Upper lobe of right lung (tissue), 1 donor: ENCODE measurements around the gene ALK. TPM values are rescaled to one million over a fixed set of nuclear protein-coding genes. Genes with fewer than 3 reads are reported as not detected.

ENCODE experiments used
- ATAC-seq: fragments of 200-7000 bp; cut with Tn5 transposase; one replicate; pipeline ENCODE4 v1.9.1; 2020; ENCODE audit warnings: mild to moderate bottlenecking, moderate library complexity
- DNase-seq: peaks from one replicate; pipeline ENCODE4 v3.0.0-alpha.2; 2020
- H3K27ac ChIP-seq: fragments of 200-600 bp; one replicate; pipeline ENCODE4 v1.8.0; 2022
- H3K27me3 ChIP-seq: fragments of 200-600 bp; one replicate; pipeline ENCODE4 v1.8.0; 2022; ENCODE audit warnings: mild to moderate bottlenecking
- H3K36me3 ChIP-seq: fragments of 200-600 bp; one replicate; pipeline ENCODE4 v1.8.0; 2022
- H3K4me1 ChIP-seq: fragments of 200-600 bp; one replicate; pipeline ENCODE4 v1.8.0; 2022
- H3K4me3 ChIP-seq: fragments of 200-600 bp; one replicate; pipeline ENCODE4 v1.8.0; 2022; ENCODE audit warnings: mild to moderate bottlenecking
- H3K9me3 ChIP-seq: fragments of 200-600 bp; one replicate; pipeline ENCODE4 v1.8.0; 2022
- CTCF ChIP-seq: fragments of 200-600 bp; IDR thresholded peaks from one replicate; pipeline ENCODE4 v1.8.0; 2022; ENCODE audit warnings: antibody characterized with exemption
- intact Hi-C: fragments of 100-400 bp; cut with DNase I; formaldehyde crosslinking; loops from one replicate; pipeline ENCODE4 v1.11.0; 2022
- total RNA-seq: library from RNA; stranded (reverse); fragmentation: NEBNext Ultra II Directional; extraction: Animal tissue kit (Norgen Biotek cat#: 25700); gene quantifications from one replicate; pipeline ENCODE4 v1.2.1, GENCODE V29; 2021
- donor health status: DM: no; HTN: yes; CAD: no; lungs with severe emphysema.

The ALK gene
- total RNA-seq, 1 donor from 2014 or later: not detected

DNA sequence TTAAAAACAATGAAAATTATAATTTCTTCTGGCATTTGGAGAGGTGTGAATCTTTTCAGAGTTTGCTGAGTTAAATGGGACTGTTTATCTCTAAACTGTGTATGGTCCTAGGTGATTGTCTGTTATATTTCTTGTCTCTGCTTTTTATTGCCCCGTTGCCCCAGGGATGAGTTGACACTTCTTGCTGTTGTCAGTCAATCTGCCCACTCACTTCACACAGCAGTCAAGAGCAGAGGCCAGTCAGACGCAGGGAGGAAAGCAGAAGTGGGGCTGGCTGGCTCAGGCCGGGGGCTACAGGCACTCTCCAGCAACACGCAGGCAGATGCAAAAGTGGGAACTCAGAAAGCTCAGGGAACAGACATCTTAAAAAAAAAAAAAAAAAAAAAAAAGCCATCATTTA, 441.0 kb downstream of the ALK start:
- Histone ChIP-seq H3K27me3 (no peaks in the 10 kb centered on the region), H3K4me3 (no peak overlapping the region), H3K9me3 (no peaks in the 10 kb centered on the region), H3K27ac (no peak overlapping the region), H3K4me1 (no peaks in the 10 kb centered on the region), H3K36me3 (no peaks in the 10 kb centered on the region)
- DNase-seq (no peak), ATAC-seq (peak; percentile 88)
- intact Hi-C loops: no loop called here
- TF ChIP-seq CTCF: no peak

GRCh38 chr2:29479401-29479800, 442.0 kb downstream of the ALK start:
- Histone ChIP-seq H3K4me3 (no peak overlapping the region), H3K27me3 (no peaks in the 10 kb centered on the region), H3K4me1 (no peaks in the 10 kb centered on the region), H3K27ac (no peak overlapping the region), H3K9me3 (no peaks in the 10 kb centered on the region), H3K36me3 (no peaks in the 10 kb centered on the region)
- DNase-seq (no peak), ATAC-seq (no peak)
- TF ChIP-seq CTCF: no peak
- intact Hi-C loops: no loop called here

- Histone ChIP-seq H3K4me3 (no peak overlapping the region), H3K4me1 (no peaks in the 10 kb centered on the region), H3K27ac (no peak overlapping the region), H3K9me3 (no peaks in the 10 kb centered on the region), H3K27me3 (no peaks in the 10 kb centered on the region), H3K36me3 (no peaks in the 10 kb centered on the region)
- TF ChIP-seq CTCF: no peak
- intact Hi-C loops: no loop called here
- DNase-seq (no peak), ATAC-seq (no peak)
Observed at GRCh38 chr2:29478641-29479040, 442.7 kb downstream of the ALK start.

DNA sequence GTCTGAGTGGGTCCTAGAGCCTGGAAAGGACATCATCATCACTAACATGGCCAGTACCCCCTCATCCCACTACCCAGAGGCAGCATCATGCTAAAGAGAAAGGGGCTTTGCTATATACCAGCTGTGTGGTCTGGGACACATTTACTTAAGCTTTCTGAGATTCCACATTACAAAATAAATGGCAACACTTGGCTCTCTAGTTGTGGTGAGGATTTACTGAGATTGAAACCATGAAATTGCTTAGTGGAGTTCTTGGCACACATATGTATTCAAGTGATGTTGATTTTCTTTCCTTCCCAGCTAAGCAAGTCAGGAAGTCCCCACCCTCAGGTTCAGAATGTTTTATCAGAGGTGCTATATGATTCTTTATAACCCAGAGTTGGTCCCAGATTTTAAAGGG, 444.2 kb downstream of the ALK start:
- no peaks in the 10 kb centered on the region for H3K36me3 ChIP-seq
- no peaks in the 10 kb centered on the region for H3K9me3 ChIP-seq
- intact Hi-C loops: no loop called here
- no peaks in the 10 kb centered on the region for H3K4me1 ChIP-seq
- no peaks in the 10 kb centered on the region for H3K27me3 ChIP-seq
- TF ChIP-seq CTCF: no peak
- no peak for DNase-seq
- ATAC-seq: no peak
- no peak overlapping the region for H3K4me3 ChIP-seq
- H3K27ac ChIP-seq: no peak overlapping the region

DNA sequence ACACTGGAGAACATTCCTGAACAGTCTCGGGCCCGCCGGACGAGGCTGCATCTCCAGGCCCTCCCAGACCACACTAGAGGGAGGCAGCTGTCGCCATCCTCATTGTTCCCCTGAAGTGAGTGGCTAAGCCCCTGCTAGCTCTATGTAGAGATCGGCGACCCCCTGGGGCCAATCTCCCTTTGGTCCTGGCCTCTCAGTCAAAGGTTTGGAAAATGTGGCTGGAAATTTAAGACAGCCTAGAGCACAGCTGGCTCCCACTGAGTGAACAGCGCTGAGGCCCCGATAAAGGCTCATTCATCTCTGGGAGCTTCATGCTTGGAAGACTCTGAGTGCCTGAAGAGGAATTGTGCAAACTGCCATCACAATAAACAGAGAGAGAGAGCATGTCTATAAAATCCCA, 445.9 kb downstream of the ALK start:
- Histone ChIP-seq H3K36me3 (no peaks in the 10 kb centered on the region), H3K4me3 (no peak overlapping the region), H3K27me3 (no peaks in the 10 kb centered on the region), H3K9me3 (peaks cover 1% of the 10 kb centered on the region), H3K27ac (no peak overlapping the region), H3K4me1 (no peaks in the 10 kb centered on the region)
- intact Hi-C loops: no loop called here
- ATAC-seq (no peak), DNase-seq (no peak)
- TF ChIP-seq CTCF: no peak

- Histone ChIP-seq H3K36me3 (no peaks in the 10 kb centered on the region), H3K27ac (no peak overlapping the region), H3K4me1 (no peaks in the 10 kb centered on the region), H3K9me3 (peaks cover 9% of the 10 kb centered on the region), H3K27me3 (no peaks in the 10 kb centered on the region), H3K4me3 (no peak overlapping the region)
- intact Hi-C loops: no loop called here
- no peak for DNase-seq
- no peak for TF ChIP-seq CTCF
- ATAC-seq: no peak
Observed at GRCh38 chr2:29469961-29470360, 451.4 kb downstream of the ALK start.
